TTC549 (cell line): ENCODE results near the gene RBM15B.
"Not testable (repeated sequence)": the region's sequence is repeated elsewhere in the genome, so short reads cannot be mapped to it uniquely, and the experiment has no call there.

Experiments
- FAIRE-seq: peaks from 2 replicates; lab custom pipeline; 2012; peaks lifted over from hg19 to GRCh38; lab: Jason Lieb, UNC

The RBM15B gene

GRCh38 chr3:51391075-51391565, at the start of gene RBM15B:
RBM15B (plus strand) TSS chr3:51391285; CDS start chr3:51391400, 115 bp downstream.
- no peak for FAIRE-seq

GRCh38 chr3:51343918-51344687, 47.0 kb upstream of the RBM15B start:
- no peak for FAIRE-seq

- FAIRE-seq = no peak
These were observed 40.3 kb upstream of the RBM15B start for GRCh38 chr3:51350751-51351150.

- no peak for FAIRE-seq
These were observed 38.0 kb upstream of the RBM15B start for GRCh38 chr3:51353131-51353530.

GRCh38 chr3:51353691-51354090, 37.4 kb upstream of the RBM15B start:
- FAIRE-seq = no peak

GRCh38 chr3:51354172-51354571, 36.9 kb upstream of the RBM15B start:
- no peak for FAIRE-seq

- FAIRE-seq = no peak
These were observed 36.1 kb upstream of the RBM15B start for GRCh38 chr3:51354731-51355615.

- FAIRE-seq = no peak
These were observed 35.0 kb upstream of the RBM15B start for GRCh38 chr3:51355891-51356578.

GRCh38 chr3:51357856-51358255, 33.2 kb upstream of the RBM15B start:
- FAIRE-seq = no peak

- FAIRE-seq = no peak
These were observed 32.1 kb upstream of the RBM15B start for GRCh38 chr3:51358981-51359380.

- FAIRE-seq = no peak
These were observed 30.3 kb upstream of the RBM15B start for GRCh38 chr3:51360806-51361205.

GRCh38 chr3:51361746-51362145, 29.3 kb upstream of the RBM15B start:
- FAIRE-seq = no peak

GRCh38 chr3:51362476-51362875, 28.6 kb upstream of the RBM15B start:
- FAIRE-seq = no peak

GRCh38 chr3:51368276-51368675, 22.8 kb upstream of the RBM15B start:
- not testable (repeated sequence) for FAIRE-seq

- peak; percentile 83 for FAIRE-seq
These were observed 19.0 kb upstream of the RBM15B start for GRCh38 chr3:51371943-51372557.

- FAIRE-seq = no peak
These were observed 17.2 kb upstream of the RBM15B start for GRCh38 chr3:51373658-51374421.

- no peak for FAIRE-seq
These were observed 16.6 kb upstream of the RBM15B start for GRCh38 chr3:51374456-51374855.

- no peak for FAIRE-seq
These were observed 15.9 kb upstream of the RBM15B start for GRCh38 chr3:51375136-51375535.

GRCh38 chr3:51375571-51375970, 15.5 kb upstream of the RBM15B start:
- no peak for FAIRE-seq

GRCh38 chr3:51378065-51378464, 13.0 kb upstream of the RBM15B start:
- no peak for FAIRE-seq

GRCh38 chr3:51378726-51379125, 12.4 kb upstream of the RBM15B start:
- no peak for FAIRE-seq
